ENCODE measurements around the gene GALNT17.

GALNT17 gene

GRCh38 chr7:71132127-71132376 is at the start of gene GALNT17:
GALNT17 (plus strand) TSS chr7:71132144.
- no peak for DNase-seq (ENCODE audit: low read depth)

DNA sequence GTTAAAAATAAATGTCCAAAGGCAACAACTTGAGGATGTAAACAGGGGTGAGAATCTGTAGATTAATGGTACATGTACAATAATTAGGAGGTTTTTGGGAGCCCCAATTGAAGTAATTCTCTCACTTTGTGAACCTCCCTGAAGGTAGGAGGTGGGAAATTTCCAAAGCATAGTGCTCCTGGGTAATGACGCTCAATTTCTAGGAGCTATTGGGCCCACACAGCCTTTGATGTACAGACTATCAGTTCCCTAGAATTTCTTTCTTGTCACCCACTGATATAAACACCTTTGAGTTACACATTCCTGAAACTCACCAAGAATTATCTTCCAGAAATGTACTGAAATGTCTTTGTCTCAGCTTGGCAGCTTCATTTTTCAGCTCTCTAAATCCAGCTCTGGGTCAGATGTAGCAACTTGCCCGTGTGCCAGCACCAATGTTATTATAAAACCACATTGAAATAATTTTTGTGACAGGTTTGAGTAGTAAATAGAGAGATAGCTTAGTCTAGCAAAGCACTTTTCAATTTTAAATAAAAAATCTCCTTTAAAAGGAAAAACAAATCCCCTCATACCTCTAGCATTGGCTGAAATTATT is 36.6 kb upstream of the GALNT17 start:
- DNase-seq (ENCODE audit: low read depth), result no peak

GRCh38 chr7:71096351-71096750 is 35.6 kb upstream of the GALNT17 start:
- no peak for DNase-seq (ENCODE audit: low read depth)

- DNase-seq (ENCODE audit: low read depth), result no peak
These were observed 25.7 kb upstream of the GALNT17 start for GRCh38 chr7:71106226-71106625.

GRCh38 chr7:71112436-71112835 is 19.5 kb upstream of the GALNT17 start:
- no peak for DNase-seq (ENCODE audit: low read depth)

GRCh38 chr7:71120096-71120495 is 11.8 kb upstream of the GALNT17 start:
- no peak for DNase-seq (ENCODE audit: low read depth)

DNA sequence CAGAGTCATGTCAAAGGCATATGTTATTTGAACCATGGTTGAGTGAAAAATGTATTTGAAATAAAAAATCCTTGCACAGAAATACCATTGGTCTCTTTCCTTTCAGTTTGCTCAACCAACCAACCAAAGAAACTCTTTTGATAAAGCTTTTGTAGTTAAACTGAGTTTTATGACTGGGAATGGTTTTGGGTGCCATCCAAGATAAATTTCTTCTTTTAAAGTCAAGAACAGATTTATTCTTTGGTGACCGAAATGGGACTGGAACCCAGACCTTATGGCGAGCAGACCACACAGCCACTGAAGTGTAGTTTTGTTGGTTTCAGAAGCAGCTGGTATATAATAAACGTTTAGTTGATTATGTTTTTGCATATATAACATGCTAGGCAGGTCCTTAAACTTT is 2.8 kb upstream of the GALNT17 start:
- no peak for DNase-seq (ENCODE audit: low read depth)

DNA sequence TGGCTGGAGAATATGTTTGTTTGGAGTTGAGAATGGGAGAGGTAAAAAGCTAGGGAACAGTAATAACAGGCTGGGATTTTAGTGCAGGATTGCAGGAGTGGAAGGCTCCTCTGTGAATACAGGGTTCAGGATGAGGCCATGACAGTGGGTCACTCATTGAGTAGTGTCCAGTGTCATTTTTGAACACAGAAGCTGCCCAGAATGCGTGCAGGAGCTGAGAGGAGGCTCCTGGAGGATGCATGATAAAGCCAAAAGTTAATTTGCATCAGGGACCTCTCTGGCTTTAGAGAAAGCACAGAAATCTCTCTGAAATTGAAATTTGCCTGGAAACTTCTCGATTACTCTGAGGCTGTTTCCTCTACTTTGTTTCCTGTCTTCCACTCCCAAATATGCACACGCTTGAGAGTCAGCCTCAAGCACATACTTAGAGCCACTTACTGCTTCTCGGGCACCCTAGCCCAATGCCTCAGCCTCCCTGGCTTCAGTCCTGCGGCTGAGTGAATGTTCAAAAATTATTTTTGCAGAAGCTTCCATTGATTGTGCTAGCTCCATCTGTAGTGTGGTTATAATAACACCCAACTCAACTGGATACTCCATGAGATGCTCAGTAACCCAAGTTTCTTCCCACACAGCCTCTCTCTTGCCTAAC is 1.8 kb upstream of the GALNT17 start:
- DNase-seq (ENCODE audit: low read depth), result no peak

DNA sequence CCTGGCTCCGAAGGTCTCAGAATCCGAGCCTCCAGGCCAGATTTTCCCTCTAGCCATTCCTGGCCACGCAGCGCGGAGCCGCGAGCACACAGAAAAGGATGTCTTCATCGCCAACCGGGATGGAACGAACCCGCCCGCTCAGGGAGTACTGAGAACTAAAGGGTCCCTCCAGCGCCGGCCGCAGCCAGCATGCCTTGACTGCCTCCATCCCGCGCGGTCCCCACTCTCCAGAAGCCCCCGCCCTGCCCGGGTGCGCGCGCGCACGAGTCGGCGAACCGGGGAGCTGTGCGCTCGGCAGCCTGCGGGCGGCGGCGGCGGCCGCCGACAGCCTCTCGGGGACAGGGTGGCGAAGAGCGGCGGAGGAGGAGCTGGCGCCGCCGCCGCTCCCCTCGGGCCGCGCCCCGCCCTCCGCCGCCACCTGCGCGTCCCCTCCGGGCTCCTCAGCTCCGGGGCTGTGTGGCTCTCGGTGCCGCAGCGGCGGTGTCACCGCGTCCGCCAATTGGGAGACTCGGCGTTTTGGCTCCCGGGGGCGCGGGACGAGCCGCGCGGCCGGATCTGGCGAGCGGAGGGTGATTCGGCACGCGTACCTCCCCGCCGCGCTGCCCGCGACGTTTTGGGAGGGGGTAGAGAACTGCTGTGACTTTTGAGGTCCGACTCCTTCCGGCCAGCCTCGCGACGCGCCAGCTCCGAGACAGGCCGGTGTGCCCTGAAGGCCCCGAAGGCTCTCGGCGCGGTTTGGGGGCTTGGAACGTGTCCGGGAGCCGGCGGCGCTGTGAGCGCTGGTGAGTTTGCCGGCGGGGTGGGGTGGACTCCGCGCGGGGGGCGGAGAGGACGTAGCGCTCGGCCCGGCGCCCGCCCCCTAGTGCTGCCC is 453 bp upstream of the GALNT17 start:
- DNase-seq (ENCODE audit: low read depth), result no peak

- DNase-seq (ENCODE audit: low read depth), result no peak
These were observed 660 bp downstream of the GALNT17 start for GRCh38 chr7:71132377-71133231.

DNA sequence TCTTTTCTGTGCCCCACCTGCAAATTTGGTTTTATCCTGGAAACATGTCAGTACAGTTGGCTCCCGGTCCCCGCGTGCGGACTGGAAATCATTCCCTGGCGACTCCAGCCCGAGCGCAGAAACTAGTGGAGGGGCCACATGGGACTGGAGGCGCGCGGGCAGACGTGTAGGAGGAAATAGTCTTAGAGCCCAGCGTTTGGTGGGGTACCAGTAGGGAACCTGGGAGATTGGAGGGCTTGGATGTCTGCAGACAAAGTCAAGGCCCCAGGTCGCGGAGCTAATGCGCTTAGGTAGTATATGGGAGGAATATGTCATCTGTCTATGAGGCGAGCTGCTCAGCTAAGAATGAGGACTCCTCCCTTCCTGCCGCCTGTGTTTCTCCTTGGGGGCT is 1.3 kb downstream of the GALNT17 start:
- DNase-seq (ENCODE audit: low read depth), result no peak

GRCh38 chr7:71133856-71134255 is 1.9 kb downstream of the GALNT17 start:
- no peak for DNase-seq (ENCODE audit: low read depth)

- DNase-seq (ENCODE audit: low read depth), result no peak
These were observed 3.2 kb downstream of the GALNT17 start for GRCh38 chr7:71135116-71135515.

DNA sequence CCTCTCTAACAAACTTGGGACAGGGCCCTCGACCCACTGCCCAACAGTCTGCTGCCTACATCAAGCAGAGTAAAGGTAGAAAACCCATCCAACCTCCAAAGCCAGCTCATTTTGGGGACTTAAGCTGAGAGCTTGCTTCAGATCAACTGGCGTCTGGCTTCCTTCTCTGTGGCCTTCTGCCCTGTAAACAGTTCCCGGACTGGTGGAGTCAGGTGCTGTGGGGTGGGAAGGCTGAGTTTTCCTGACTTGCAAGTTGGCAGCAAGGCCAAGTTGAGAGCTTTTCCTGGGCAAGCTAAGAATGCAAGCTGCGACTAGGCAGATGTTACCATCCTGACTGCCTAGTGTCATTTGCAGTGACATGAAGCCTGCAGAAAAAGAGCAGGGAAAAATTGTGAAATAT is 3.7 kb downstream of the GALNT17 start:
- no peak for DNase-seq (ENCODE audit: low read depth)

DNA sequence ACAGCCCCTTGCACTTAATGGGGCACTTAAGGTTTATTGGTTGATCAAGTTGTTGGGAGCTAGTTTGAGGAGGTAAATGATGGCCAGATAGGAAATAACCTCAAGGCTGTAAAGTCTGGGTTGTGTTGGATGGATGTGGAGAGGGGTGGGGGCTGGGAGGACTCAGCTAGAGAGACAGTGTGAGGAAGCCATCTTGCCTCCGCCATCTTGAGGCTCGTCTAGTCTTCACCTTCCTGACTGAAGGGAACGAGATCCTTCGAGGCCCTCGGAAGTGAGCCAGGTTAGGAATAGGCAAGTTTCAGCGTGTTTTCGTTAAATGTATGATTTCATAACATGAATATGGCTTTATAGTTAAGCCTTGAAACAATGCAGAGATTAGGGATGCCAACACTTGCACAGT is 5.5 kb downstream of the GALNT17 start:
- DNase-seq (ENCODE audit: low read depth), result no peak

DNA sequence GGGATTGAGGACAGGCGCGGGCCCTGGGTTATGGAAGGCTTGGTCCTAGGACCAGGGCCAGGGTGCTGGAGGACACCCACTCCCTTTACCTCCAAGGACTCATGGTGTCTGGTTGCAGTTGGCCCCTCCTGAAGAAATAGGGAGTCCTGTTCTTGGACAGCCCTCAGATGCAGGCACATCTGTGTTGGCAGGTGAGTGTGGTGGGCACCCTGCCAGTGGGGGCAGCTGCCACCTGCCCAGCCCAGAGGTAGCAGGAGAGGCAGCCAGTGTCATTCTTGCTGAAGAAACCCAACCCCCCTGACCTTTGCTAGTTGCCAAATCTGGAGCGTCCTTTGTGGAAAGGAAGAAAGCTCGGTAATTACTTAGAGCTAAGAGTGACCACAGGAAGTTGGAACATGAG is 8.3 kb downstream of the GALNT17 start:
- DNase-seq (ENCODE audit: low read depth), result no peak

- no peak for DNase-seq (ENCODE audit: low read depth)
These were observed 13.0 kb downstream of the GALNT17 start for GRCh38 chr7:71144963-71145362.

DNA sequence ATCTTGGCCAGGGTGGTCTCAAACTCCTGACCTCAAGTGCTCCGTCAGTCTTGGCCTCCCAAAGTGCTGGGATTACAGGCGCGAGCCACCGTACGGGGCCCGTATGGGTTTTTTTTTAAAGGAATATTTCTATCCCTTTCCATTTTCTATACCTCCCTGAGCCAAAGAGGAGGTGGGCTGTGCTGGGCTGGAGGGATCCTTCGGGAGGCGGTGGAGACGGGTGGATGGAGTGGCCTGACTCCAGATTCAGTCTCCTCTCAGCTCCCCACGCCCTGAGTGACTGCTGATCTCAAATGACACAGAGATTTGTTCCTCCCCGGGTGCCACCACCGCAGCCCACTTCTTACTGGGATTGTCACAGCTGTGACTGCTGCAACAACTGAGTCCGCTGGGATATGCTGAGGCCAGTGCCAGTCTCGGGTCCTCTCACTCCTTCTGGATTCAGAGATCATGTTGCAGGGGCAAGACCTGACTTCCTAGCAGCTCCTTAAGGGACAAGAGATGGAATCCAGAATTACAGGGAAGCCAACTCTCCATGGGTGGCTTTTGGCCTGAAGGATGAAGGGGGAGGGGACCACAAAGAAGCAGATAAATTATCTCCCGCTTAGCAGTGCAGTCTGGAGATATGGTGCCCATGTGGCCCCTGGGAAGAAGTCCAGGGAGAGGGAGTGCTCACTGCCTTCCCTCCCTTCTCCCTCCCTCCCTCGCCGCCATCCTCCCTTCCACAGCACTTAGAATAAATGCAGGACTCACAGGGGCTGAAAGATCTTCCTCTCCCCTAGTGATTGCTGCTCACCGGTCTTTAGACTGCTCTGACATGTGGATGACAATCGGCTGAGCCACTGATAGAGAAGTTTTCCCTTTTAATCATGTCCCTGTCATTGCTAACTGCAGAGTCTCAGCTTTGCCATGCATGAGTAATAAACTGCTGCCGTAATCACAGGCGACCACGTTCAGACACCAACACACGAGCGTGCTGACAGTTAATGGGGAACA is 14.3 kb downstream of the GALNT17 start:
- DNase-seq (ENCODE audit: low read depth), result no peak

- no peak for DNase-seq (ENCODE audit: low read depth)
These were observed 16.2 kb downstream of the GALNT17 start for GRCh38 chr7:71148098-71148497.

DNA sequence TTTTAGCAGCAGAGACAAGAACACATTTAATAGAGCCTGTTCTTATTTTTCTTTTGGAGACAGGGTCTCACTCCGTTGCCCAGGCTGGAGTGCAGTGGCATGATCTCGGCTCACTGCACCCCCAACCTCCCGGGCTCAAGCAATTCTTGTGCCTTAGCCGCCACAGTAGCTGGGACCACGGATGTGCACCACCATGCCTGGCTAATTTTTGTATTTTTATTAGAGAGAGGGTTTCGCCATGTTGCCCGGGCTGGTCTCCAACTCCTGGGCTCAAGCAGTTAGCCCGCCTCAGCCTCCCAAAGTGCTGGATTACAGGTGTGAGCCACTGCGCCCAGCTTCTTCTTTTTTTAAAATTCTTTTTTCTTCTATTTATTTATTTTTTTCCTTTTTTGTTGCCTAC is 23.3 kb downstream of the GALNT17 start:
- DNase-seq (ENCODE audit: low read depth), result no peak

- DNase-seq (ENCODE audit: low read depth), result no peak
These were observed 25.8 kb downstream of the GALNT17 start for GRCh38 chr7:71157757-71158156.

All from activated gamma-delta T cell treated with anti-CD3 and anti-CD28 coated beads, Interleukin-2, amount 50 U/mL, for 16 hours (primary cell).